Pancreas (tissue), 10 donors: ENCODE data around the gene EPB42. TPM values are rescaled to one million over a fixed set of nuclear protein-coding genes. Genes with fewer than 3 reads are reported as not detected.

Experiments used
- ATAC-seq, 4 donors: fragments of 200-7000 bp; cut with Tn5 transposase; one replicate each; pipeline versions ENCODE4 v1.8.0 to v1.9.1; 2020; ENCODE audit warnings: mild to moderate bottlenecking in 4 of 4, moderate library complexity in 4 of 4
- DNase-seq, 6 donors: peaks; one replicate each; pipeline ENCODE4 v3.0.0-alpha.2; 2020
- FAIRE-seq: peaks from 2 replicates; lab custom pipeline; 2012; peaks lifted over from hg19 to GRCh38; lab: Jason Lieb, UNC
- H3K27ac ChIP-seq, 4 donors: fragments of 200-600 bp; sonication (generic); 1 replicate in 3 of 4; 2 replicates in 1 of 4; pipeline versions ENCODE4 v1.5.0 to v1.8.0; 2020
- H3K27me3 ChIP-seq, 4 donors: fragments of 200-600 bp; one replicate each; pipeline ENCODE4 v1.8.0; 2021
- H3K36me3 ChIP-seq, 3 donors: fragments of 200-600 bp; sonication (generic) in 1 of 3; one replicate each; pipeline versions ENCODE4 v1.5.0 to v1.8.0; 2020 to 2021
- H3K4me1 ChIP-seq, 3 donors: fragments of 200-600 bp; one replicate each; pipeline ENCODE4 v1.8.0; 2021
- H3K4me3 ChIP-seq, 4 donors: fragments of 200-600 bp; sonication (generic) in 2 of 4; one replicate each; pipeline versions ENCODE4 v1.5.0 to v1.8.0; 2020 to 2021
- H3K9me3 ChIP-seq, 4 donors: fragments of 200-600 bp; one replicate each; pipeline ENCODE4 v1.8.0; 2021
- CTCF ChIP-seq, 4 donors: fragments of 200-600 bp; sonication (generic) in 3 of 4; IDR thresholded peaks; one replicate each; pipeline versions ENCODE4 v1.5.0 to v1.8.0; 2021; ENCODE audit warnings: antibody characterized with exemption in 4 of 4
- WGBS, 2 donors: extraction: QIAGEN DNeasy Blood & Tissue Kit; methylation state at CpG; one replicate each; pipeline ENCODE4 v1.1.7; 2013; 5-methylcytosine and 5-hydroxymethylcytosine counted together
- intact Hi-C, 3 donors: fragments of 100-400 bp; cut with DNase I; formaldehyde crosslinking; loops; one replicate each; pipeline versions ENCODE4 v1.11.1 to v1.14.2; 2022
- polyA plus RNA-seq, 2 donors: library from polyadenylated mRNA; stranded (reverse); fragments of 200-250 nt; gene quantifications; one replicate each; pipeline ENCODE4 v1.2.3, GENCODE V29; 2013
- total RNA-seq, 6 donors: library from RNA; stranded (reverse); fragmentation: NEBNext Ultra II Directional in 4 of 6; extraction: Animal tissue kit (Norgen Biotek cat#: 25700) in 4 of 6; gene quantifications; one replicate each; pipeline versions ENCODE4 v1.2.1 to v1.2.4, GENCODE V29; 2021 to 2023
- donor health status: healthy with polysubstance abuse.
- donor health status: DM: no; HTN: no; CAD: no; lungs with moderate emphysema.
- donor health status: DM: no; HTN: no; CAD: no.
- donor health status: control.
- donor health status: control.
- donor health status: Bipolar disorder and iron deficiency.
- donor health status: DM: yes; HTN: yes; CAD: no.
- donor health status: DM: no; HTN: no; CAD: no.
- donor health status: DM: no; HTN: no; CAD: no.
- donor health status: DM: yes; HTN: yes; CAD: no.

The EPB42 gene
- total and polyA plus RNA-seq, 8 donors = not detected

- Histone ChIP-seq H3K27me3 (no peaks in the 10 kb centered on the region), H3K9me3 (no peaks in the 10 kb centered on the region), H3K4me3 (no peak overlapping the region), H3K4me1 (no peaks in the 10 kb centered on the region), H3K27ac (no peak overlapping the region), H3K36me3 (no peaks in the 10 kb centered on the region)
- intact Hi-C loops = no loop called here
- DNase-seq = no peak
- no peak for FAIRE-seq
- TF ChIP-seq CTCF (IDR thresholded peaks at IDR 0.05) = no peak
- no peak for ATAC-seq
- WGBS, 2 donors = 70 to 74% methylated on average over 9 of the region's 9 CpGs
Measured at GRCh38 chr15:43237842-43238470, 17.1 kb upstream of the EPB42 start.

GRCh38 chr15:43235536-43235935 is 14.7 kb upstream of the EPB42 start:
- DNase-seq = no peak
- no peak for TF ChIP-seq CTCF (IDR thresholded peaks at IDR 0.05)
- intact Hi-C loops = no loop called here
- no peaks in the 10 kb centered on the region for H3K4me1 ChIP-seq
- H3K27ac ChIP-seq = no peak overlapping the region
- no peaks in the 10 kb centered on the region for H3K9me3 ChIP-seq
- FAIRE-seq = no peak
- no peaks in the 10 kb centered on the region for H3K36me3 ChIP-seq
- no peaks in the 10 kb centered on the region for H3K27me3 ChIP-seq
- no peak for ATAC-seq
- 76 to 85% methylated on average over 6 of the region's 6 CpGs for WGBS, 2 donors
- no peak overlapping the region for H3K4me3 ChIP-seq

GRCh38 chr15:43232289-43232874 is 11.6 kb upstream of the EPB42 start:
- FAIRE-seq = no peak
- intact Hi-C loops = loop anchor here in 1 of 3 donors (5.0 kb wide), 1 partner anchor 50 kb away; no protein-coding TSS in a partner anchor
- H3K36me3 ChIP-seq = no peaks in the 10 kb centered on the region
- no peak overlapping the region for H3K27ac ChIP-seq
- H3K4me1 ChIP-seq = no peaks in the 10 kb centered on the region
- WGBS, 2 donors = 82 to 84% methylated on average over 3 of the region's 3 CpGs
- H3K9me3 ChIP-seq = no peaks in the 10 kb centered on the region
- TF ChIP-seq CTCF (IDR thresholded peaks at IDR 0.05) = no peak
- no peaks in the 10 kb centered on the region for H3K27me3 ChIP-seq
- no peak overlapping the region for H3K4me3 ChIP-seq
- no peak for DNase-seq
- no peak for ATAC-seq

GRCh38 chr15:43230640-43231115 is 9.9 kb upstream of the EPB42 start:
- no peaks in the 10 kb centered on the region for H3K9me3 ChIP-seq
- no peaks in the 10 kb centered on the region for H3K36me3 ChIP-seq
- H3K27ac ChIP-seq = no peak overlapping the region
- H3K4me1 ChIP-seq = no peaks in the 10 kb centered on the region
- FAIRE-seq (no peak), DNase-seq (no peak), ATAC-seq (peak in 2 of 4 donors; percentile 41 to 61)
- H3K4me3 ChIP-seq = no peak overlapping the region
- 67 to 70% methylated on average over 2 of the region's 2 CpGs for WGBS, 2 donors
- H3K27me3 ChIP-seq = no peaks in the 10 kb centered on the region
- TF ChIP-seq CTCF (IDR thresholded peaks at IDR 0.05) = no peak
- intact Hi-C loops = loop anchor here in 1 of 3 donors (5.0 kb wide), 1 partner anchor 52 kb away; no protein-coding TSS in a partner anchor

- FAIRE-seq = no peak
- intact Hi-C loops = loop anchor here in 1 of 3 donors (5.0 kb wide), 1 partner anchor 52 kb away; no protein-coding TSS in a partner anchor
Measured at GRCh38 chr15:43229977-43230376, 9.2 kb upstream of the EPB42 start.

More at GRCh38 chr15:43229977-43230376, 9.2 kb upstream of the EPB42 start:
- no peak for TF ChIP-seq CTCF (IDR thresholded peaks at IDR 0.05)
- no peaks in the 10 kb centered on the region for H3K36me3 ChIP-seq
- no peaks in the 10 kb centered on the region for H3K4me1 ChIP-seq
- no peaks in the 10 kb centered on the region for H3K9me3 ChIP-seq
- no peaks in the 10 kb centered on the region for H3K27me3 ChIP-seq
- no peak for DNase-seq
- whole genome bisulfite sequencing, 2 donors = 67 to 82% methylated on average over 5 of the region's 5 CpGs
- no peak for ATAC-seq
- H3K4me3 ChIP-seq = no peak overlapping the region
- H3K27ac ChIP-seq = no peak overlapping the region
